GM19455 (cell line): ENCODE data around the gene MAGEC1.
"Not testable (repeated sequence)": the region's sequence is repeated elsewhere in the genome, so short reads cannot be mapped to it uniquely, and the experiment has no call there.

Experiments used
- ATAC-seq: cut with Tn5 transposase; IDR thresholded peaks from one replicate; pipeline ENCODE4 v1.9.1; 2021; ENCODE audit not compliant: unreplicated experiment

Gene MAGEC1

GRCh38 chrX:141903400-141904155 lies at the start of gene MAGEC1:
TSS of gene MAGEC1 (plus strand) at chrX:141903894. CDS start at chrX:141905073, 1,179 bp downstream.
- ATAC-seq = no peak

DNA sequence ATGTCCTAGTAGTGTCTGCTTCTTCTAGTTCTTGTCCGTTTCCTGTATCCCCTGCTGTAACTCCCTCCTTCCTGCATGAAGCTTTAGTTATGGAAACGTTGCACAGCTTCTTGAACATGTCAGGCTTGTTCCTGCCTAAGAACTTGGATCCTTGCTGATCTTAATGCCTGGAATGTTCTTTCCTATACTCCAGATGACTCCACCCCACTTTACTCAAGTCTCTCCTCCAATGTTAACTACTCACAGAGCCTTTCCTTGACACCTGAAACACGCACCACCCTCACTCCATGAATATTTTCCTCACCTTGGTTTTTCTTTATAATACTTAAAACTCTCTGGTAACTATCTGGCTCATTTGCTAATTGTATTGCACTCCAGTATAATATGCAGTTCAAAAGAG lies 46.2 kb upstream of the MAGEC1 start:
- no peak for ATAC-seq

DNA sequence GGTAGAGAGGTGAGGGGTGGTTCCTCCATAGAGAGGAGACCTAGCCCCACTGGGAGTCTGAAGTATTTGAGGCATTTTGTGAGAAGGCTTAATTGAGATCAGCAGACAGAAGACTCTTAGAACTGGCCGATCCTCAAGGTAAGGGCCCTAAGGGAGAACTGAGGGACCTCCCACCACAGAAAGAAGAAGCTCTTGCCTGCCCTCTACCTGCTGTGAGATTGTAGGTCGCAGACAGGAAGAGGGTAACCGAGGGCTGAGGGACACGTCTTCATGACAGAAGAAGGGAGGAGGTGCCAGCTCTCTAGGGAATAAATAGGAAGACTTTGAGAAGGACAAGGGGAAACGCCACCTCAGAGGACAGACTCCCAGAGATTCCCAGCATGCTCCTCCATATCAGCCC lies 24.1 kb upstream of the MAGEC1 start:
- ATAC-seq = no peak

- ATAC-seq = not testable (repeated sequence)
These were observed 14.9 kb upstream of the MAGEC1 start for GRCh38 chrX:141888811-141889210.

DNA sequence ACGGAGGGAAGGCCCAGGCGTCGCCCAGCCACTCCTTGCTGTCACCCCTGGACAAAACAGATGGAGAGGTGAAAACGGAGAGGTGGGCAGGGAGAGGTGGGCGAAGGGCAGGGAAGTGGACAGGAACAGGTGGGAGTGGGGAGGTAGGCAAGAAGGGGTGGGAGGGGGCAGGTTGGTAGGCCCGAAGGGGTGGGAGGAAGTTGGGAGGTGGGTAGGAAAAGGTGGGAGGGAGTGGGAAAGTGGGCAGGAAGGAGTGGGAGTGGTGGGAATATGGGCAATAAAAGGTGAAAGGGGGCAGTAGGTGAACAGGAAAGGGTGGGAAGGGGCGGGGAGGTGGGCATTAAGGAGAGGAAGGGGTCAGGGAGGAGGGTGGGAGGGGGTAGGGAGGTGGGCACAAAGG lies 9.0 kb upstream of the MAGEC1 start:
- ATAC-seq = no peak

DNA sequence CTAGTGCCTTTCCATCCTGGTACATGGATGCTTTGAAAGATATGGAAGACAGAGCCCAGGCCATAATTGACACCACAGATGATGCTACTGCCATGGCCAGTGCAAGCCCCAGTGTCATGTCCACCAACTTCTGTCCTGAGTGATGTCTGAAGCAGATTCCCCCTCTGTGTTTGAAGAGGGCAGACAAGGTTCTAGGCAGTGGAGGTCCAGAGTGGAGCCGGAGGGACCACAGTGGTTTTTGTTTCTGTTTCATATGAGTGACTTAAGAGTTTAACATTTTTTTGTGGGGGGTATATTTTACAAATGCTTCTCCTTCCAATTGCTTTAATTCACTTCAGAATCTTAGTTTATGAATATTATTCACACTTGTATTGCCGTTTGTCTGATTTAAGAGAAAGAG lies 6.0 kb upstream of the MAGEC1 start:
- ATAC-seq = no peak

DNA sequence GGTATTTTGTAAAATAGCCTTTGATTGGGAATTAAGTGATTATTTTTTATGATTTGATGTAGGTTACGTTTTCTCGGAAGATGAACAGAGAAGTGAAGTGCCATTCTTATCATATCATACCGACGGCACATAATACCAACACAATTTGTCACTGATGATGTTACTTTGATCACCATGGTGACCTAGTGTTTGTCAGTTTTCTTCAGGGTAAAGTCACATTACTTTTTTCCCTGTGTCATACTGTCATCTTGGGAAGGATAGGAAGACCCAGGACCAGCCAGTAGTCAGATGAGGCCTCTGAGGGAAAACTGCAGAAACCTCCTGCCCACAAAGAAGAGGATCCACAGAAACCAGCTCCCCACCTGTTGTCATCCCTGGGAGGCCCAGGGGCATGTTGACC lies 1.3 kb upstream of the MAGEC1 start:
- ATAC-seq = no peak

DNA sequence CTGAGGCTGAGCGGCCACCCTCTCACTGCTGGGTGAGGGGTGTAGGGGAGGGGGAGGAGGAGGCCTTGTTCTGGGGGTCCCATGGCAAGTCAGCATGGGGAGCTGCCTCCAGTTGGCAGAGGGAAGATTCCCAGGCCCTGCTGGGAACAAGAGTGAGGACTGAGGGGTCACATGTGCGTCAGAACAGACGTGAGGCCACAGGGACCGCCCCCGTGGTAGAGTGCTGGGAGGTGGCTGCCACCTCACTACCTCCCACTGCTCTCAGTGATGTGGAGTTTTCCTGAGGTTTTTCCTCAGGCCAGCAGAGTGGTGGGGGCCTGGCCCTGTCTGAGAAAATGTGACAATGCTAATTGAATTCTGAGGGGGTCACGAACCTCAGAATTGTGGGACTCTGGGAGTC lies 568 bp downstream of the MAGEC1 start:
- ATAC-seq = no peak

GRCh38 chrX:141917801-141918200 lies 14.1 kb downstream of the MAGEC1 start:
- ATAC-seq = no peak

- ATAC-seq = no peak
These were observed 20.6 kb downstream of the MAGEC1 start for GRCh38 chrX:141924293-141924692.

DNA sequence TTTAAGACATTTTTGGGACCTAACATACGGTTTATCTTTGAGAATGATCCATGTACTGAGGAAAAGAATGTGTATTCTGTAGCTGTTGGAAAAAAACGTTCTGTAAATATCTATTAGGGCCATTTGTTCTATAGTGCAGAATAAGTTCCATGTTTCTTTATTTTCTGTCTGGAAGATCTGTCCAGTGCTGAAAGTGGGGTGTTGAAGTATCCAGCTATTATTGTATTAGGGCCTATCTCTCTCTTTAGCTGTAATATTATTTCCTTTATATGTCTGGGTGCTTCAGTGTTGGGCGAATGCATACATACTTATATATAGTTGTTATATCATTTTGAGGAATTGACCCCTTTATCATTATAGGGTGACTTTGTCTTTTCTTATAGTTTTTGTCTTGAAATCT lies 24.7 kb downstream of the MAGEC1 start:
- no peak for ATAC-seq

DNA sequence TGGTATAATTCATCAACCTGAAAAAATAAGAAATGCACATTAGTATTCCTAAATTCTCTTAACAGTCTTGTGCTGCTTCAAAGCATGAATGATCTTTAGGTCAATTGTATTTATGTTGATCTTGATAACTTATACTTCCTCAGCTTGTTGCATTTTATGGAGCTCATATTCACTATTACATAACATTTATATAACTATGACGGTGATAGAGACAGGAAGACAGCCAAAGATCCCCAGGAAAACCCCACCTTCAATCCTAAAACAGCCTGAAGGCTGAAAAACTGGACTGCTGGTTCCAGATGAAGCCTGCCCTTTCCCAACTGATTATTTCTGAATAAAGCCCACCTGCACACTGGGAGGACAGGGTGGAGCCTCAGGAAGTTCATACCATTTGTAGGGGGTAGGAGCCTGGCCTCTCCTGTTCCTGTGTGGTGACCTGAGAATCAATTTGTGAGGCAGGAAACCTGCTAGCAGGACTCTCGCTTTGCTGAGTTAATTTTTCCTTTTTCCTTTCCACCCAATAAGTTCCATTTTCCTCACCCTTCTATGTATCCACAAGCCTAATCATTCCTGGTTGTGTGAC lies 30.5 kb downstream of the MAGEC1 start:
- ATAC-seq = no peak

DNA sequence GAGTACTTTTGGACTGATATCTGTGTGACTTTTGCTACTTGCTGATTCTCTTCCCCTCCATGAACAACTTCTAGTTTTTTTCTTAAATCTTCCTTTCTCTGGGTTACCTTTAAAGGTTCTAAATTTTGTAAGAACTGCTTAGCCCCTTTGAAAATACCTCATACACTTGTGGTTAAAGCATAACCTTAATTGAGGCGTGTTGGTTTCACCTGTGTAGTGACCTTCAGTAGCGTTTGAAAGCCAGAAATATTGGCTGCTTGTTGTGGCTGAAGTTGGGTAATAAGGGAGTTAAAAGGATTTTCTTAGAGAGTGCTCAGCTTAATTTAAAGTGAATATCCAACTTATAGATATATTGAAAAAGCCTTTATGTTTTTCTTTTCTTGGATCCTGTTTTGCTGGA lies 32.0 kb downstream of the MAGEC1 start:
- no peak for ATAC-seq

- ATAC-seq = no peak
These were observed 32.4 kb downstream of the MAGEC1 start for GRCh38 chrX:141936080-141936479.

GRCh38 chrX:141941234-141941633 lies 37.5 kb downstream of the MAGEC1 start:
- ATAC-seq = no peak

GRCh38 chrX:141945426-141945825 lies 41.7 kb downstream of the MAGEC1 start:
- no peak for ATAC-seq

DNA sequence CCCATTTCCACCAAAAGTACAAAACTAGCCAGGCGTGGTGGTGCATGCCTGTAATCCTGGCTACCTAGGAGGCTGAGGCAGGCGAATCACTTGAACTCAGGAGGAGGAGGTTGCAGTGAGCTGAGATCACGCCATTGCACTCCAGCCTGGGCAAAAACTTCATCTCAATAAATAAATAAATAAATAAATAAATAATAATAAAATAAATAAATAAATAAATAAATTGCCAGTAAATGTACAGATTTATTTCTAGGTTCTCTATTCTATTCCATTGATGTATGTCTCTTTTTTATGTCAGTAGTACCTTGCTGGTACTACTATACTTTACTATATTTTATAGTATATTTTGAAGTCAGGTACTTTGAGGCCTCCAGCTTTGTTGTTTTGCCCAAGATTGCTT lies 43.7 kb downstream of the MAGEC1 start:
- ATAC-seq = no peak

DNA sequence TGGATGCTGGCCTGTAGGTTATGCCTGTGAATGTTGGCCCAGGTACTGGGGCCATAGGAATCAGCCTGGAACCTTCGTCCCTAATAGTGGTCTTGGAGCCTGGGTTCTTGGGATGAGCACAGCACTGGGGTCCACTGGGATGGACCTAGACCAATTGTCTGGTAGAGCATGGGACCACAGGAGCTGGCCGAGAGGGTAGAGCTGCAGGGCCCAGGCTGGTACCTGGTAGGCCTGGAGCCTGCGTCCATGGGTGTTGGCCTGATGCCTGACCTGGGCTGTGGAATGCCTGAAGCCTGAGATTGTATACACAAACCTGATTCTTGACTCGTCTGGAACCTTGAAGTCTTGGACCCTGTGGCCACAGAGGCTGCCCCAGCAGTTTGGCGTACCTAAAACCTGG lies 48.9 kb downstream of the MAGEC1 start:
- no peak for ATAC-seq

GRCh38 chrX:141958675-141959074 lies 55.0 kb downstream of the MAGEC1 start:
- no peak for ATAC-seq
